Stimulated activated CD4-positive, alpha-beta T cell treated with anti-CD3 and anti-CD28 coated beads, Interleukin-4, amount 100 ng/mL, for 24 hours (primary cell): ENCODE measurements around the gene ZNF132.
"Not testable (repeated sequence)": the region's sequence is repeated elsewhere in the genome, so short reads cannot be mapped to it uniquely, and the experiment has no call there.

Experiments used
- DNase-seq: peaks from one replicate; pipeline ENCODE4 v3.0.0-alpha.2; 2020

The ZNF132 gene

DNA sequence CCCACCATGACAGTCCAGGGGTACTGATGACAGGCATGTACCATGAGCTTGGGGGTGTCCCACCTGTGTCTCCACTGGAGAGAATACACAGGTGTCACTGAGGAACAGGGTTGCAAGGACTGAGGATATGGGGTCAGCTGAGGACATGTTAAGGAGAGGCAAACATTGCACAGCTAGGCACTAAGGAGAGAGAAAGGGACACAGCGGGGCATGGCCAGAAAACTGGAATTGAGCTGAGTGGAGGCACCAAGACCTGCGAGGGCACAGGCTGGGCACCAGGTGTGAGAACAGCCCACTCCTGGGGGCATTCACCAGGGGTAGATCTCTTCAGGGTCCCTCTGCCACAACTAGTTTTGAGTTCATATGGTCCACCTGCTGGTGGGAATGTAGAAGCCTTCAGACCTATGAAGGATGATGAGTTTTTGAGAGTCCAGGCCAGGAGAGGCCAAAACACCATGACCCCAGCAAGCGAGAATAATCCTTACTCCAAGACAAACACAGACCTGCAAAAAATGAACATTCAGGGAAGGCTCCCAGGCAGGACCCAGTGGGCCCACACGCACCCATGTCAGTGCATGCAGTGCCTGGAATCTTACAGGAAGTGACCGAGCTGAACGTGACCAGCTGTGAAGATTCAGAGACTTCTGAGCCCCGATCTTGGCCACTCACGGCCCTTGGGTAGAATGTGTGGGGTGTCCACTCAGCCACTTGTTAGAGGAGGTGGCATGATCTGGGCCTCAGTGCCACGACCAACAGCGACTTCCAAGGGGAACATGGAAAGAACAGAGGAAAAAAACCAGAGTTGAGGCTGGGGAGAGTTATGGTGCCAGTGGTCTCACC is 32.9 kb downstream of the ZNF132 start:
- no peak for DNase-seq

DNA sequence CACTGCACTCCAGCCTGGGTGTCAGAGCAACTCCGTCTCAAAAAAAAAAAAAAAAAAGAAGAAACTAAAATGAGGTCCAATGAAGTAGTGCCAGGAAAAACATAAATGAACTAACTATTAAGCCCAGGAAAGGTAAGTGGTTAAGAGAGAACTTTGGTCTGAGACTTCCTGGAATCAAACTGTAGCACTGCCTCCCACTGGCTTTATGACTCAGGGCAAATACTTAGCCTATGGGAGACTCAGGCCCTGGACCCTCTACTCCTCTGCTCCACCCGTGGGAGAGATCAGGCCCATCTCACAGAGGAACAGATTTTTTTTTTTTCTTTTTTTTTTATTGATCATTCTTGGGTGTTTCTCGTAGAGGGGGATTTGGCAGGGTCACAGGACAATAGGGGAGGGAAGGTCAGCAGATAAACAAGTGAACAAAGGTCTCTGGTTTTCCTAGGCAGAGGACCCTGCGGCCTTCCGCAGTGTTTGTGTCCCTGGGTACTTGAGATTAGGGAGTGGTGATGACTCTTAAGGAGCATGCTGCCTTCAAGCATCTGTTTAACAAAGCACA is 36.0 kb downstream of the ZNF132 start:
- DNase-seq: not testable (repeated sequence)

DNA sequence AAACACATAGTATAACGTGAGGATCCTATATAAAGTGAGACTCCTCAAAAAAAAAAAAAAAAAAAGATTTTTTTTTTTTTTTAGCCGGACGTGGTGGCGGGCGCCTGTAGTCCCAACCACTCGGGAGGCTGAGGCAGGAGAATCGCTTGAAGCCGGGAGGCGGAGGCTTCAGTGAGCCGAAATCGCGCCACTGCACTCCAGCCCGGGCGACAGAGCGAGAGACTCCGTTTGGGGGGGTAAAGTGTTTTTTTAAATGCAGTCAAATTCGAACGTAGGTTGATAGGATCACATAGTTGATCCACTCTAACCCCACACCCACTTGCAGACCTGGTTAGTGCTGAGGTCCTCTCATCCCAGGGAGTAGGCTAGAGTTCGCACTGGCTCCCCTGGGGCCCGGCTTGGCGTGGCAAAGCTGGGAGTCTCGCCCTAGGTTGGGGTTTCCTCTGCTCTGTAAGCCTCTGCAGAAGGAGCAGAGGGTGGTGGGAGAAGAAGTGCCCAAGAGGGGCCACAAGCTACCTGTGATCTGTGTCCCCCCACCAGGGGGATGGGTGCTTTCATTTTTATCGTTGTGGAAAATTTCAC is 38.0 kb downstream of the ZNF132 start:
- no peak for DNase-seq

DNA sequence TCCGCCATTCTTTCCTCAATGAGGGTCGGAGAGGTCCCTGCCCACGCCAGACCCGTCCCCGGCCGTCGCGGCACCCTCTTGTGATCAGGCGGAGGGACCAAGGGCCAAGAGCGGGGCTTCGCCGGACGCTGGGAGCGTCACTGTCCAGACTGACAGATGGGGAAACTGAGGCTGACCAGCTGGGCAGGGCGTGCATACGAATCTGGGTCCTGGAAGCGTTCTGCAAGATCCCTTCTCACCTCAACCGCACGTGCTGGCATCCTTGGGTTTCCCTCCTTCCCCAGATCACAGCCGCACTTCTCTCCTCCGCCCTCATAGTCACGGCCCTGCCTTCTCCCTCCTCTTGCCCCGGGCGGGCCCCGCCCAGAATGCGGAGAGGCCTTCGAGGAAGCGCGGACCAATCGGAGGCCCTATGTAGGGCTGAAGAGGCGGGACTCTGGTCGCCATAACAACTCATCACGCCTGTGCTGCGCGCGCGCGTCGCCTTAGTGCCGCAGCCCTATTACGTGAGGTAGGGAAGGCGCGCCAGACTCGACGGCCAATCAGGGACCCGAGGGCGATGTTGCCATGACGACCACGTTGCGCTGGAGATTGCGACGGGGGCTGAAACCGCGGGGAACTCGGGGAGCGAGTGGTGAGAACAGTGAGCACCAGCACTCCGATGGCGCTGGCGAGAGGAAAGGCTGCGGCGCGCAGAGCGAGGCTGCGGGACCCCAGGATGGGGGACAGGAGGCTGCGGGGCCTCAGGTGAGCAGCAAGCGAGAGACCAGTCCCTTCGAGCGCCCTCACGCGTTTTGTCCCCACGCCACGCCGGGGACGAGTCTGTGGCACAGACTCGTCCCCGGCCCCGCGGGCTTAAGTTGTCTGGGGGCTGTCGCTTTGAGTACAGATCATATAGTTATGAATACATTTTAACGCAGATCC is 38.8 kb downstream of the ZNF132 start:
- peak; percentile 99 for DNase-seq

DNA sequence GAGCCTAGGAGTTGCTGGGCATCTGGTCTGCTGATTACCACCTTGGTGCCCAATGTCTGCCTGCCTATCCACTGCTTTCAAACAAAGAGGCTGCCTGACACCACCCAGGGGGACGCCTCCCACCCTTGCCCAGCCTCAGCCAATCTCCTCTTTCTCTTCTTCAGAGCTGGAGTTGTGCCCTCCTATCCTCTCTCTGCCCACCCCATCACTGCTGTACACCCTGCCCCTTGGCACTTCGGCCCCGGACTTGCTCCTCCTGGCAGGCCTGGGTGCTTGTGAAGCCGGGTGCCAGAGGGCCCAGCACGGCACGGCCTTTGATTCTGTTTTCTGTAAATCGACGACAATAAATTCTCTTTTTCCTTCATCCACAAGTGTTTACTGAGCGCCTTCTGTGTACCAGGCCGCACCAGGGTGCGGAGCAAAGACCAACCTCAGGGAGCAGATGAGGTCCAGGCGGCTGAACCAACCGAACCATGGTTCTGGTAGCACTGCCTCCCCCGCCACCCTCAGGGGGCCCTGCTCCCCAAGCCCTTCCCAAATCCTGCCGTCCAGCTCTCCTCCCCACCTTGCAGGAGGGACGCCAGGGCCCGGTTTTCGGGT is 39.5 kb downstream of the ZNF132 start:
- DNase-seq: no peak

DNA sequence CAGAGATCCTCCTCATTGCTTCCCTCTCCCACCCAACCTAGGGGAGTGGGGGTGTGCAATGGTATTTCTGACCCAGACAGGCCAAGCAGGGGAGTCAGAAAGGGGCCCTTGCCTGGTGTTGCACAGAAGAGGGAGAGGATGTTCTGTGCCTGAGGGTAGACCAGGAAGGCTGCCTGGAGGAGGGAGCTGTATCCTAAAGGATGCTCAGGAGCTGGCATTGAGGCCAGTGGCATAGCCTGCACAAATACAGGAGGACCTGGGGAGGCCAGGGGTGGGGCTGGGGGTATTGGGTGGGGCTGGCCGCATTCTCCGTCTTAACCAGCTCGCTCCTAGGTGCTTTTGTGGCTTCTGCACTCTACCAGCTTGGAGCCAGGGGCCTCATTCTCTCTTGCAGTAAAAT is 40.0 kb downstream of the ZNF132 start:
- no peak for DNase-seq

DNA sequence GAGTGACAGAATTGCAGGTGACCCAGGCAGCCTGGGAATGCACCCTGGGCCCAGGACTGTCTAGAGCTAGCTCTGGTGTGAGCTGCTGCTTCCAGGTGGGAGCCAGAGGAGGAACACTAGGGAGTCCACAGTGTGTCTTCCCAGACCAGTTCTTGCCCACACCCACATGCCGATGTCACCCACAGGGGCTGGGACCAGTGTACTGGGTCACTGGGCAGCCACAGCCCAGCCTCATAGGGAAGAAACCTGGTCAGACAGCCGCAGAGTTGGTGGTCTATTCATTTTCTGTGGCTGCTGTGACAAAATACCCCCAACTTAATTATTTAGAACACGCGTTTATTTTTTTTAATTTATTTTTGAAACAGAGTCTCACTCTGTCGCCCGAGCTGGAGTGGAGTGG is 41.4 kb downstream of the ZNF132 start:
- no peak for DNase-seq

DNA sequence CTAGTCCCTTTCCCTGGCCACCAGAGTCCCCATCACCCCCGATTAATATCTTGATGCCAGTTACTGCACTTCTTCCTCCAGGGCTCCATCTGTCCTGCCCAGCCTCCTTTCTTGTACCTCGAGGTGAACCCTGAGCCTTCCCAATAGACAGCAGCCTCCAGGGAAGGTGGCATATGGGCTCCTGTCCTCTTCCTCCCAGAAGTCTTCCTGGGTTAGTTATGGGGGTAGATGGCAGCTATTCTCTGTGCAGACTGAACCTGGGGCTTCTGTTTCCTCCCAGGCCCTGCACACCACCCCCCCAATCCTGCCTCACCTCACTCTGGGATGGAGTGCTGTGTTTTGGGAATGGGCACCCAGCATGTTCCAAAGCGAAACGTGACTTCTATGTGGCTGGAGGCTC is 41.9 kb downstream of the ZNF132 start:
- no peak for DNase-seq

DNA sequence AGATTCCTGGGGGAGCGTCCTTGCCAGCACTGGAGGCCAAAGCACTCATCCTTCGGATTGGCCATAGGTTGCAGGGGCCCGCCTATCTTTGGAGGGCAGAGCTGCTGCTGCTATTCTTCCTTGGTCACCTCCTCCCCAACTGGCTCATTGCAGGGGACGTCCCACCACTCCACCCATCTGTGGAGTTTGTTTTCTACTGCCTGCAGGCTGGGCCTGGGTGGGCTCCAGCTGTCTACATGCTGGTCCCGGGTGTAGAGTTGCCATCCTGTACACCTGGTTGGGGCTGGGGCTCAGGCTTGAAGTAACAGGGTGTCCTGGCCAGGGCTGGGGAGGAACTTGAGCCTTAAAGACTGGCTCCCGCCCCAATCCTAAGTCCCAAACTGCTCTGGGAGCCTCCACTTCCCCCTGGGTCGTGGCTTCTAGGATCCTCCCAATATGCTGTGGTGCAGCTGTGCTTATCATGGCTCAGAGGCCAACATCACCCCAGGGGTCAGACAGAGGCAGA is 42.4 kb downstream of the ZNF132 start:
- DNase-seq: no peak

DNA sequence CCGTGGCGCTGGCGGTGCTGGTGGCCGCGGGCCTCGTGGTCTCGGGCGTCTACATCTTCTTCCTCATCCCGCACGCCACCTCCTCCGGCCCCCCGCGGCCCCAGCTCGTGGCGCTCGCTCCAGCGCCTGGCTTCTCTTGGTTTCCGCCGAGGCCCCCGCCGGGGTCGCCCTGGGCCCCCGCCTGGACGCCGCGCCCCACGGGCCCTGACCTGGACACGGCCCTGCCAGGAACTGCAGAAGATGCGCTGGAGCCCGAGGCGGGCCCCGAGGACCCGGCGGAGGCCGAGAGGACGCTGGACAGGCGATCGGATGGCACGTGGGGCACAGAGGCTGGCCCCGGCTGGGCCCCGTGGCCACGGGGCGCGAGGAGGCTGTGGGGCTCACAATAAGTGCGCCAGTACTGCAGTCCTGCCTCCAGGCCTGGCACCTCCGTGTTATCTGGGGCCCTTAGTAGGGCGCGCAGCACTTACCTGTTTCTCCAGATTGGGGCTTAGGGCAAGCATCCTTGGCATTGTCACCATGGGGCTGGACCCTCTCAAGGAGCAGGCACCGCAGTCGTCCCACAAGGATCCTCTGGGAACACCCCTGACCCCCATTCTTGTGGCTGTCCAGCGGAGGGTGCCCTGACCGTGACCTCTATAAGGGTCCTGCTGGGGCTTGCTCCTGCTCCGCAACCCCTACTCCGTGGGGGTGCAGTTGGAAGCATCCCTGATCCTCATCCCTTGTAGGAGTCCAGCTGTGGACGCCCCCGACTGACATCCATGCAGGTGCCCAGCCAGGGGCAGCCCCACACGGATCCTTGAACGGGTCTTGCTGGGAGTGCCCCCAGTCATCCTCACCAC is 43.0 kb downstream of the ZNF132 start:
- no peak for DNase-seq

DNA sequence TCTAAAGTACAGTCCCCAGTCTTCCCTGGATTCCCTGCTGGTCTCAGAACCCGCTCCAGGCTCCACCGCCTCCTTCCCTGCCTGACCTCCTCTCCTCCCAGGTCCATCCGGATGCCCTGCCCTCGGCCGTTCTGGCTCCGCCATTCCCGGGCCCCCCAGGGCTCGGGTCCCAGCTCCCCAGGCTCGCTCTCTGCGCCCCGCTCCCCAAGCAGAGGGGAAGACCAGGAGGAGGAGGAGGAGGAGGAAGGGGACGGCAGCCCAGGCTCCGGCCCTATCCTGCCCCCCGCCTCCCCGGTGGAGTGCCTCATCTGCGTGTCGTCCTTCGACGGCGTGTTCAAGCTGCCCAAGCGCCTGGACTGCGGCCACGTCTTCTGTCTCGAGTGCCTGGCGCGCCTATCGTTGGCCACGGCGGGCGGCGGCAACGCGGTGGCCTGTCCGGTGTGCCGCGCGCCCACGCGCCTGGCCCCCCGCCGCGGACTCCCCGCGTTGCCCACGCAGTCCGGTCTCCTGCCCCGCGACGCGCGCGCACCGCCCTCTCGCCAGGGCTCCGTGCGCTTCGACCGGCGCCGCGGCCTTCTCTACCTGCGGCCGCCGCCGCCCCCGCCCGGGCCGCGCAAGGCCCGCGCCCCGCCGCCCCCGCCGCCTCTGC is 43.9 kb downstream of the ZNF132 start:
- DNase-seq: no peak

DNA sequence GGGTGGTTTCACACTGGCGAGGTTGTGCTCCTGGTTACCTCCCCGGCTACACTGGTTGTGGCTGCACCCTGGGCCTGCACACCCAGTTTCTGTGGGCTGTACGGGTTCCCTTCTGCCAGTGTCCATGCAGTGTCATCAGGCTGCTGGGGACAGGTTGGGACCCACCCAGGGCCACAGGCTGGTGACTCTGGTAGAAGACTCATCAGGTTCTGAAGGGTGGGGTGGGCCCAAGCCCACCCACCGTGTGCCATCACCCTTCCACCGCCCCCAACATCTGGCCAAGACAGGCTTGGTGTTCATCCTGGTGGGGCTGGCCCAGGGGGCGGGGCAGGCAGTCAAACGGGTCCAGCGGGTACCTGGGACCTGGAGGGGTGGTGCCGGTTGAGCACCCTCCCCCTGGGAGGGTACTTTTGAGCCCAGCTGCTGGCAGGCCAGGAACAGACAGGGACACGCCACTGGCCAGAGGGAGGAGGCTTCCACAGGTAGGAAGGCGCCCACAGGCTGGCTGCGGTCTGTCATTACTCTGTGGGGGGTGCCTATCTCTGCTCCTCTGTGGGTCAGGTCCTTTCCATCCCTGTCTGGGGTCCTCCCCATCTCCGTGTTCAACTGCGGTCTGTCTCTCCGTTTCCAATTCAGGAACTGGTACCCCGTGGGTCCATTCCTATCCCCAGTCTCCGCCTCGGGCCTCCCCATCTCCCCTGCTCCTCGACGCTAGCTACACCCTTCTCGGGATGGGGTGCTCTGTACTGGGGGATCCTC is 44.6 kb downstream of the ZNF132 start, which contains the start of gene RNF225:
Gene RNF225 (plus strand): TSS at position 437 of the 759 bp plus-strand sequence. CDS start 434 bp downstream, outside the sequence.
- DNase-seq: no peak

DNA sequence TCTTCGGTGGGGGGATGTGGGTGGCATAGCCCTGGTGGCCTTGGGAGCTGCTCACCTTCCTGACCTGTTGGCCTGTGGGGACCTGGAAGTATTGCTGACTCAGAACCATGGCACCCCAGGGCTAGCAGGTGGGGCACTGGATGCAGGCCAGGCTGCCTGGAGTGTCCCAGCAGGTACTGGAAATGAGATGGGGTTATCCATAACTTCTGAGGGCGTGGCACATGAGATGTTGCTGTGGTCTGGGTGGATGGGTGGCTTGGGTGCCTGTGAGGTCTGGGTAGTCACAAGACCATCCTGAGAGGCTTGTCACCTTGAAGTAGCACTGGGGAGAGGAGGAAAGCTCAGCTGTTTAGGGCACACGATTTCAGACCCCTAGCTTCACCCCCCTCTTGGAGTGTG is 45.1 kb downstream of the ZNF132 start:
- no peak for DNase-seq

DNA sequence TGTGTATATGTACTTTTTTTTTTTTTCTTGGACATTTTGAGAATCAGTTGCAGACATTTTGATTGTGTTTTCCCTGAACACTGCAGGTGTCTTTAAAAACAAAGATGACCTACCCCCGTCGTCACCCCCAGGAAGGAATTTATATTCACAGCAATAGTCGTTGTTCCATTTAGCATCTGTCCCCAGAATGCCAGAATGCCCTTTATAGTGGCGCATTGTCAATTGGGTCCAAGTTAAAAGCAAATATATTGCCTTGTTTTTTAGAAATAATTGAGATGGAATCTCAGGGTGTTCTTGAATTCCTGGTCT is 46.3 kb downstream of the ZNF132 start:
- DNase-seq: no peak

DNA sequence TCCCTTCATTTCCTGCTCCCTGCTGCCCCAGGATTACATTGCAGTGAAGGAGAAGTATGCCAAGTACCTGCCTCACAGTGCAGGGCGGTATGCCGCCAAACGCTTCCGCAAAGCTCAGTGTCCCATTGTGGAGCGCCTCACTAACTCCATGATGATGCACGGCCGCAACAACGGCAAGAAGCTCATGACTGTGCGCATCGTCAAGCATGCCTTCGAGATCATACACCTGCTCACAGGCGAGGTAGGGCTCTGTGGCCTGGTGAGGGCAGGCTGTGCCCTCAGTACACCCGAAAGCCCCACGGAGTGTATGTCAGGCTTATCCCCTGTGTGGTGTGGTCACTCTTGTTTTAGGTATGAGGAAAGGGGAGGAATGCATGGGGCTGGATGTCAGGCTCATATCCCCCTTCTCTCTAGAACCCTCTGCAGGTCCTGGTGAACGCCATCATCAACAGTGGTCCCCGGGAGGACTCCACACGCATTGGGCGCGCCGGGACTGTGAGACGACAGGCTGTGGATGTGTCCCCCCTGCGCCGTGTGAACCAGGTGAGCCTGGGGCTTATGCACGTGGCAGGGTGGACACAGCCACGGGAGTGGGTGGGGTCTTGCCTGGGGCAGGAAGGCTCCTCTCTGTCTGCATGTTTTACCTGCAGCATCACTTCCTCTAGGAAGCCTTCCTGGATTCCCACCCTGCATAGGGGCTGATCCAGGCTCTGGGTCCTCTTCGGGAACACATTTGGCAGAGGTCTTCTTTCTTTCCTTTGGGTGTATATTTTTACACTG is 46.8 kb downstream of the ZNF132 start:
- DNase-seq: no peak

DNA sequence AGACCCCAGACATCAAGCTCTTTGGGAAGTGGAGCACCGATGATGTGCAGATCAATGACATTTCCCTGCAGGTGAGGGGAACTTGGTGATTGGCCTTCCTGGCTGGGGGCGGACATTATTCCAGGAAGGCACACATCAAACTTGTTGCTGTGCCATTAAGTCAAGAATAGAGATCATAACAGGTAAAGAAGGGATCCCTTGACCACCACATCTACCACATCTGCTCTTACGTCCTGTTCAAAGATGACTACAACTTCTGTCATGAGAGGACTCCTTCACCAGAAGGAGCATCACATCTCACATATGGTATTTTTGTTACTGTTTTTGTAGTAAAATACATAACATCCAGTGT is 51.8 kb downstream of the ZNF132 start:
- DNase-seq: no peak

DNA sequence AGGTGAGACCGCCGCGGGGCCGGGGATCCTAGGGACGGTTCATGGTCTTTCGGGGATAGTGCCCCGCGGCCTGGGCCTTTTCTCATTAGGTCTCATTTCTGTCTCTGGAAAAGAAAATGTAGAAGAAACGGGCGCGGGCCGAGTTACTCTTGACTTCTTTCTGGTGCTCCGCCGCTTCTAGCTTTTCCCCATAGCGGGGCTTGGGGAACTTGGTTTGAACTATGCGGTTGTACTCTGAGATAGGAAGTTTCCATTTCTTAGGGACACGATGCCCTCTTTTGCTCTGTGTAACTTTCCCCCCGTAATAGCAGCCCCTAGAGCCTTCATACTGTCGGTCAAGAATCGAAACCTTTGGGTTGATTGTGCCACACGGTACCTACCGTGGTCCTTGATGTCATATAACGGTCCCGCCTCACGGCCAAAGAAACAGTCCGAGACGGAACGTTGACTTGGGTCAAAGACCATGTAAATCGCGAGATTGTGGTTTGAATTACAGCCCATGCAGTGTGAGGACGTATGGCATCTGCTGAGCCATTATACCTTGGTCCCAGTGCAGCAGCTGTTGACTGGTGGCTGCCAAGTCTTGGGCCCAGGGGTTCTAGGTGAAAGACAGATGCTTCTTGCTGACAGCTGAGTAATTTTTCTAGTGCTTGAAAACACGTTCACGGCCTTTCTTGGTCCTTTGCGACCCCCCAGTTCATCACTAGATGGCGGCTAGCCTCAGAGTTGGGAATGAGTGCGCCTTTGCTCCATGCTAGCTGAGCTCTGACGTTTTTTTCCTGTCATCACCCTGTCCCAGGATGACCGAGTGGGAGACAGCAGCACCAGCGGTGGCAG is 52.4 kb downstream of the ZNF132 start:
- no peak for DNase-seq

DNA sequence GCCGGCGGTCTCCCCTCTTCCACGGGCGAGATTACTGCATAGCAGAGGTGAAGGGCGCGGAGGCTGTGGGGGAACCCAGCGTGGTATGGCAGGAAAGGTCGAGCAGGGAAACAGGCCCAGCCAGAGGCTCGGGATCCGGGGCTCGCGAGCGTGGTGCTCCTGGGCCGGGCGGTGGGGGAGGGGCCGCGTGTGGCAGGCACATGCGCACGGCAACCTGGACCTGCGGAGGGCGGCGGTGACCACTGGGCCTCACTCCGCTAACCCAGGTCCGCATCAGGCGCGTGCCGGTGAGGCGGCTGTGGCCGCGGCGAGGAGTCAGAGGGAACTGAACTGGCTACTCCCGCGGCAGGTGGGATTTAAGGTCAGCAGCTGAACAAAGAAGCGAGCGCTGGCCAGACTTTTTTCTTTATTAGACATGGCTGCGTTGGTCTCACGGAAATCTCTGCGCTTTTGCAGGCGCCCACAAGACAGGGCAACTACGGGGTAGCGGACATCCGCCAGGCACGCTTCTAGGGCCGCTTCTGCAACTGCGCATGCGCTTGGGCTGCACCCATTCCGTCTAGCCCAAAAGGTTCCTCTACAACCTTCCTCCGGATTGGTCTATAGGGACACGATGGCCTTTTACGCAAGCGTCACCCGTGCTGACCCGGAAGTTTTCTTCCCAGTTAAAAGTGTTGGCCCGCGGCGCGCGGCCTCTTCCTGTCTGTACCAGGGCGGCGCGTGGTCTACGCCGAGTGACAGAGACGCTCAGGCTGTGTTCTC is 53.2 kb downstream of the ZNF132 start, which contains the start of gene RPS5:
Gene RPS5 (plus strand): TSS at position 694 of the 762 bp plus-strand sequence. CDS start 869 bp downstream, outside the sequence.
- peak; percentile 97 for DNase-seq
